SK-N-SH (cell line): ENCODE measurements around the gene RIOX2. TPM values are rescaled to one million over a fixed set of nuclear protein-coding genes. Genes with fewer than 3 reads are reported as not detected.

ENCODE experiments used
- CTCF ChIA-PET: fragments of 300-600, 350-600 bp; formaldehyde crosslinking; extraction: SDS; loops from one replicate; lab custom pipeline; 2021; lab: Yijun Ruan, JAX
- POLR2A ChIA-PET: fragments of 350-600 bp; sonication (Branson Sonifier 250); formaldehyde crosslinking; extraction: SDS; loops from one replicate; lab custom pipeline; 2020; ENCODE audit warnings: antibody characterized with exemption, inconsistent platforms; lab: Yijun Ruan, JAX
- DNase-seq: peaks from one replicate; pipeline ENCODE4 v3.0.0; 2012
- H2AFZ ChIP-seq: fragments of 200-600 bp; sonication (generic); 2 replicates; pipeline ENCODE4 v1.8.1; 2016; ENCODE audit warnings: antibody characterized with exemption, mild to moderate bottlenecking, low read depth
- H3F3A ChIP-seq: fragments of 200-600 bp; sonication (generic); replicated peaks from 2 replicates; pipeline ENCODE3; 2016; ENCODE audit warnings: antibody characterized with exemption, mild to moderate bottlenecking; ENCODE audit not compliant: insufficient read depth
- H3K27ac ChIP-seq, 2 experiments: fragments of 200-500 bp in 1 of 2; fragments of 200-600 bp in 1 of 2; sonication (Bioruptor generic) in 1 of 2; sonication (generic), shearing (Covaris generic) in 1 of 2; 2 replicates each; pipeline versions ENCODE4 v1.5.1 to v1.6.1; 2014 to 2016; ENCODE audit warnings: low read depth in 2 of 2, inconsistent platforms in 1 of 2, low read length in 1 of 2, mild to moderate bottlenecking in 1 of 2, mixed read lengths in 1 of 2
- H3K27me3 ChIP-seq: fragments of 200-600 bp; sonication (generic), shearing (Covaris generic); 2 replicates; pipeline ENCODE4 v1.6.1; 2016; ENCODE audit warnings: mixed run types; ENCODE audit not compliant: insufficient read depth
- H3K36me3 ChIP-seq, 2 experiments: fragments of 200-500 bp in 1 of 2; fragments of 200-600 bp in 1 of 2; sonication (Bioruptor generic) in 1 of 2; sonication (generic) in 1 of 2; replicated peaks in 1 of 2; 2 replicates each; pipeline versions ENCODE3 to v1.5.1; 2014 to 2016; ENCODE audit warnings: low read length in 1 of 2, mild to moderate bottlenecking in 1 of 2; ENCODE audit not compliant: insufficient read depth in 2 of 2, control insufficient read depth in 1 of 2
- H3K4me1 ChIP-seq, 2 experiments: fragments of 200-500 bp in 1 of 2; fragments of 200-600 bp in 1 of 2; sonication (Bioruptor generic) in 1 of 2; sonication (generic), shearing (Covaris generic) in 1 of 2; 2 replicates each; pipeline versions ENCODE4 v1.5.1 to v1.6.1; 2014 to 2016; ENCODE audit warnings: low read depth in 1 of 2, low read length in 1 of 2, mixed run types in 1 of 2; ENCODE audit not compliant: insufficient read depth in 2 of 2, control insufficient read depth in 1 of 2
- H3K4me2 ChIP-seq: fragments of 200-600 bp; sonication (generic), shearing (Covaris generic); 2 replicates; pipeline ENCODE4 v1.6.1; 2017; ENCODE audit warnings: mixed run types
- H3K4me3 ChIP-seq, 2 experiments: fragments of 200-500 bp in 1 of 2; fragments of 200-600 bp in 1 of 2; sonication (Bioruptor generic) in 1 of 2; sonication (generic), shearing (Covaris generic) in 1 of 2; 2 replicates each; pipeline versions ENCODE4 v1.5.1 to v1.8.1; 2014 to 2016; ENCODE audit warnings: low read depth in 2 of 2, inconsistent platforms in 1 of 2, low read length in 1 of 2, mild to moderate bottlenecking in 1 of 2, mixed read lengths in 1 of 2, moderate library complexity in 1 of 2
- H3K79me2 ChIP-seq: fragments of 200-600 bp; sonication (generic); 2 replicates; pipeline ENCODE4 v1.8.1; 2017; ENCODE audit warnings: mild to moderate bottlenecking; ENCODE audit not compliant: insufficient read depth
- H3K9ac ChIP-seq: fragments of 200-600 bp; sonication (generic); 2 replicates; pipeline ENCODE4 v1.6.1; 2017; ENCODE audit warnings: mixed run types
- H3K9me2 ChIP-seq: fragments of 200-600 bp; sonication (generic); 2 replicates; pipeline ENCODE4 v1.6.1; 2017; ENCODE audit warnings: mixed run types
- H3K9me3 ChIP-seq: fragments of 200-600 bp; sonication (generic); 2 replicates; pipeline ENCODE4 v1.6.1; 2017; ENCODE audit warnings: mixed run types, mild to moderate bottlenecking, moderate library complexity
- H4K20me1 ChIP-seq: fragments of 200-600 bp; sonication (generic); 2 replicates; pipeline ENCODE4 v1.6.1; 2017; ENCODE audit warnings: mild to moderate bottlenecking, mixed run types; ENCODE audit not compliant: insufficient read depth
- ELF1 ChIP-seq: IDR thresholded peaks from 2 replicates; pipeline ENCODE4 v1.4.0; 2012
- EP300 ChIP-seq, 2 experiments: IDR thresholded peaks; 2 replicates each; pipeline versions ENCODE4 v1.4.0 to v1.6.1; 2012; ENCODE audit warnings: borderline replicate concordance in 1 of 2, low read depth in 1 of 2, low read length in 1 of 2
- FOXJ3 ChIP-seq: sonication (generic); formaldehyde crosslinking; IDR thresholded peaks from 2 replicates; pipeline ENCODE4 v1.5.1; 2020; ENCODE audit warnings: mild to moderate bottlenecking, missing genetic modification reagents
- GABPA ChIP-seq: IDR thresholded peaks from 2 replicates; pipeline ENCODE4 v1.4.0; 2012; ENCODE audit warnings: low read depth, mild to moderate bottlenecking
- GATA2 ChIP-seq: sonication (generic); formaldehyde crosslinking; IDR thresholded peaks from 2 replicates; pipeline ENCODE4 v1.5.0; 2020; ENCODE audit warnings: mild to moderate bottlenecking, missing genetic modification reagents
- MXI1 ChIP-seq: IDR thresholded peaks from 2 replicates; pipeline ENCODE4 v1.6.1; 2012; ENCODE audit warnings: mild to moderate bottlenecking, low read depth, low read length, improper control_type of control experiment
- REST ChIP-seq: IDR thresholded peaks from 2 replicates; pipeline ENCODE4 v1.6.1; 2012; ENCODE audit warnings: mild to moderate bottlenecking, low read depth, low read length, moderate library complexity
- RFX5 ChIP-seq: IDR thresholded peaks from 2 replicates; pipeline ENCODE4 v1.6.1; 2012; ENCODE audit warnings: mild to moderate bottlenecking, improper control_type of control experiment, low read length
- SIN3A ChIP-seq: IDR thresholded peaks from 2 replicates; pipeline ENCODE4 v1.6.1; 2012; ENCODE audit warnings: low read depth, mild to moderate bottlenecking, low read length, moderate library complexity, borderline replicate concordance
- TAF1 ChIP-seq: IDR thresholded peaks from 2 replicates; pipeline ENCODE4 v1.6.1; 2012; ENCODE audit warnings: low read depth, mild to moderate bottlenecking, low read length, moderate library complexity, borderline replicate concordance
- TCF12 ChIP-seq: IDR thresholded peaks from 2 replicates; pipeline ENCODE4 v1.4.0; 2012
- TEAD4 ChIP-seq: IDR thresholded peaks from 2 replicates; pipeline ENCODE4 v1.4.0; 2012; ENCODE audit warnings: mild to moderate bottlenecking, borderline replicate concordance; ENCODE audit not compliant: insufficient read depth
- YY1 ChIP-seq: IDR thresholded peaks from 2 replicates; pipeline ENCODE4 v1.4.0; 2012; ENCODE audit warnings: low read depth, mild to moderate bottlenecking
- ZBTB33 ChIP-seq: IDR thresholded peaks from 2 replicates; pipeline ENCODE4 v1.4.0; 2012; ENCODE audit warnings: low read depth, borderline replicate concordance
- WGBS: methylation state at CpG from one replicate; pipeline ENCODE4 v1.1.6; 2017; ENCODE audit warnings: low lambda C conversion rate; 5-methylcytosine and 5-hydroxymethylcytosine counted together
- polyA plus RNA-seq, 3 experiments: library from polyadenylated mRNA; depleted of rRNA; stranded (reverse); fragments of >200 nt; gene quantifications; 2 replicates each; pipeline ENCODE4 v1.2.3, GENCODE V29; 2012

Gene RIOX2
- polyA plus RNA-seq, 1 of the 3 experiments (the other 2 are of a cell fraction): 12.9 TPM

GRCh38 chr3:97988784-97989568 is 16.7 kb upstream of the RIOX2 start:
- Histone ChIP-seq H3K9me2 (no peaks in the 10 kb centered on the region), H3K4me3 (no peak overlapping the region), H3K79me2 (no peaks in the 10 kb centered on the region), H3K9ac (no peak overlapping the region), H3K36me3 (no peaks in the 10 kb centered on the region), H3K27ac (no peak overlapping the region), H3K4me1 (no peaks in the 10 kb centered on the region), H3K4me2 (no peak overlapping the region), H2AFZ (no peak overlapping the region), H3K27me3 (no peaks in the 10 kb centered on the region), H3F3A (no peaks in the 10 kb centered on the region)
- CTCF ChIA-PET: interaction anchor here (0.9 to 1.2 kb wide), 2 partner anchors 17 to 165 kb away, joined by 4 to 5 read pairs; no protein-coding TSS in a partner anchor
- POLR2A ChIA-PET: no interaction called here
- DNase-seq: no peak
- no peak for TF ChIP-seq TEAD4
- TF ChIP-seq ZBTB33: no peak
- no peak for TF ChIP-seq TCF12
- TF ChIP-seq ELF1: no peak
- TF ChIP-seq MXI1: no peak
- no peak for TF ChIP-seq YY1
- TF ChIP-seq REST: no peak
- no peak for TF ChIP-seq GABPA
- TF ChIP-seq GATA2 (CRISPR knock-in tag): no peak
- TF ChIP-seq TAF1: no peak
- no peak for TF ChIP-seq SIN3A
- no peak for TF ChIP-seq RFX5
- TF ChIP-seq EP300 (IDR thresholded peaks at IDR 0.05; ENCODE audit: borderline replicate concordance in 1 of 2, low read depth in 1 of 2, low read length in 1 of 2): no peak
- no peak for TF ChIP-seq FOXJ3
- TF ChIP-seq, all 33 proteins: peak for 0
- H4K20me1 ChIP-seq: no peaks in the 10 kb centered on the region
- no peaks in the 10 kb centered on the region for H3K9me3 ChIP-seq
- 76% methylated on average over 3 of the region's 3 CpGs for WGBS
